Measurements from ENCODE around the gene EGFL8. TPM values are rescaled to one million over a fixed set of nuclear protein-coding genes. Genes with fewer than 3 reads are reported as not detected.

Gene EGFL8
- total and polyA plus RNA-seq, 2 of the 8 experiments (the other 6 are each of a cell fraction or from before 2014, with no cell fraction given): 5.0 to 9.2 TPM

DNA sequence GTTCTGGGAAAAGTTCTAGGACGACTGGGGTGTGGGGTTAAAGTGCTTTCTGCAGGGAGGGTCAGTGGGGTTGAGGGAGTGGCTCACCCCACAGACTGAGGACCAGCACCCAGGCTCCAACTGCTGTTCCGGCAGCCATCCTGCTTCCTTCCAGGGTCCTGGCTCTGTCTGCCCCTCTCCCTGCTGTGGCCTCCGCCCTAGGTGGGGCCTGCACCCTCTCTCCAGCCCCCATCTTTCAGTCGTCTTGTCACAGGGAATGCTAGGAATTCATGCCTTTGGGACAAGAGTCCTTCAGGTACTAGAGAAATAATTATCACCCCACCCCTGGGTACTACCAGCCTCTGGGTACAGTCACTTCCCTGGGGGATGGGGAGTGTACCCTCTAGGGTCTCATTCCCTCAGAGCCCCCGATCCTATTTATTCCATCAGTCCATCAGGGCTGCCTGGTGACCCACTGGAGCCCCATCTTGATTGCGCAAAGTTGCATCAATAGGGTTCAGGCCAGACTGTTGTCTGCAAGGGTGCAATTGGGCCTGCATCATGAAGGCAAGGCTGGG is 19.8 kb downstream of the EGFL8 start, which contains the start of gene AGER:
Gene AGER (minus strand): TSS at position 170 of the 557 bp plus-strand sequence. CDS start 31 bp downstream, at position 139.
- 84% methylated on average over 6 of the region's 6 CpGs; no CpG with 5 or more reads in 1 of the 2 experiments for WGBS, 2 experiments (ENCODE audit: extremely low coverage in 1 of 2, insufficient coverage in 1 of 2, insufficient read length in 1 of 2, insufficient replicate concordance in 2 of 2, low coverage in 1 of 2, low lambda C conversion rate in 2 of 2, missing lambda C conversion rate in 1 of 2)
- Histone ChIP-seq H2BK15ac (ENCODE audit: low read length) (no peak within 1 kb of the TSS), H2BK5ac (ENCODE audit: low read depth, low read length) (no peak within 1 kb of the TSS), H3K9ac (replicated peaks in 1 of 4; ENCODE audit: extremely low read depth in 1 of 4, low read depth in 3 of 4, low read length in 3 of 4) (no peak within 1 kb of the TSS; a peak in 1 of 7 replicates), H3K23me2 (ENCODE audit: low read depth, low read length) (peaks cover 5% of the 10 kb centered on the region), H4K20me1 (replicated peaks in 1 of 2; ENCODE audit: control insufficient read depth in 1 of 2, insufficient read depth in 2 of 2, low read length in 2 of 2) (peaks cover 0 to 3% of the 10 kb centered on the region in 2 experiments), H3K27ac (ENCODE audit: low read depth, low read length) (no peak within 1 kb of the TSS), H3K4me3 (ENCODE audit: extremely low read depth in 1 of 4, insufficient read depth in 2 of 4, low read depth in 3 of 4, low read length in 4 of 4) (no peak within 1 kb of the TSS), H3K79me1 (ENCODE audit: low read depth, low read length) (peaks cover 2% of the 10 kb centered on the region), H3K36me3 (ENCODE audit: control insufficient read depth in 2 of 4, insufficient read depth in 4 of 4, low read length in 3 of 4) (peaks cover 6 to 45% (median 33%) of the 10 kb centered on the region in 4 experiments), H3K4ac (replicated peaks; ENCODE audit: insufficient read length, low read depth, low read length) (no peak within 1 kb of the TSS), H2BK20ac (ENCODE audit: low read length) (no peak within 1 kb of the TSS), H2BK12ac (ENCODE audit: low read depth, low read length) (no peak within 1 kb of the TSS), H3K27me3 (replicated peaks in 1 of 4; ENCODE audit: control insufficient read depth in 3 of 4, extremely low read depth in 1 of 4, insufficient read depth in 3 of 4, low read length in 3 of 4) (no peaks in the 10 kb centered on the region; a peak in 1 of 7 replicates), H3K4me1 (replicated peaks in 1 of 4; ENCODE audit: control insufficient read depth in 3 of 4, insufficient read depth in 4 of 4, low read length in 3 of 4) (peaks cover 0 to 10% (median 2%) of the 10 kb centered on the region in 4 experiments; a peak in 5 of 7 replicates), H2AFZ (ENCODE audit: low read length) (no peak within 1 kb of the TSS), H3K79me2 (ENCODE audit: control insufficient read depth in 1 of 2, insufficient read depth in 2 of 2, low read length in 2 of 2) (peaks cover 0 to 14% of the 10 kb centered on the region in 2 experiments; a peak in 2 of 4 replicates), H3K56ac (replicated peaks; ENCODE audit: insufficient read length, low read depth, low read length) (no peak within 1 kb of the TSS), H4K5ac (ENCODE audit: insufficient read length, low read depth, low read length) (no peak within 1 kb of the TSS), H2AK5ac (ENCODE audit: low read depth, low read length) (no peak within 1 kb of the TSS), H4K91ac (replicated peaks; ENCODE audit: insufficient read length, low read length) (no peak within 1 kb of the TSS), H3K14ac (ENCODE audit: insufficient read length) (no peak within 1 kb of the TSS), H3K18ac (ENCODE audit: extremely low read depth, low read length) (no peak within 1 kb of the TSS), H3K23ac (ENCODE audit: insufficient read length) (no peak within 1 kb of the TSS), H2BK120ac (replicated peaks; ENCODE audit: low read depth, low read length) (no peak within 1 kb of the TSS), H4K8ac (ENCODE audit: extremely low read depth, insufficient read depth, low read length) (peak within 1 kb of the TSS; percentile 42; the same call in 1 of the 2 replicates), H3K9me3 (ENCODE audit: insufficient read depth in 2 of 2, low read depth in 1 of 2, low read length in 1 of 2) (no peaks in the 10 kb centered on the region), H3K4me2 (ENCODE audit: insufficient read depth in 1 of 2, low read depth in 2 of 2, low read length in 2 of 2) (no peak within 1 kb of the TSS)
- ChIA-PET CTCF (ENCODE audit: partially characterized antibody) (no interaction called here), POLR2A (ENCODE audit: partially characterized antibody) (no interaction called here)
- TF ChIP-seq BRCA1 (IDR thresholded peaks at IDR 0.05; ENCODE audit: low read depth, low read length): no peak
- TF ChIP-seq TBP (IDR thresholded peaks at IDR 0.05; ENCODE audit: low read depth, low read length): no peak
- TF ChIP-seq TAF1 (IDR thresholded peaks at IDR 0.05; ENCODE audit: low read depth, low read length): no peak
- peak in 1 of 2 experiments; percentile 53; a peak in 1 of 3 replicates for TF ChIP-seq POLR2A (IDR thresholded peaks at IDR 0.05; ENCODE audit: control extremely low read depth in 1 of 2, low read depth in 2 of 2, low read length in 2 of 2)
- no peak for TF ChIP-seq SIN3A (conservative IDR thresholded peaks at IDR 0.05 in 1 of 2, IDR thresholded peaks at IDR 0.05 in 1 of 2; ENCODE audit: low read depth in 1 of 2, low read length in 2 of 2)
- TF ChIP-seq, protein P1, sequence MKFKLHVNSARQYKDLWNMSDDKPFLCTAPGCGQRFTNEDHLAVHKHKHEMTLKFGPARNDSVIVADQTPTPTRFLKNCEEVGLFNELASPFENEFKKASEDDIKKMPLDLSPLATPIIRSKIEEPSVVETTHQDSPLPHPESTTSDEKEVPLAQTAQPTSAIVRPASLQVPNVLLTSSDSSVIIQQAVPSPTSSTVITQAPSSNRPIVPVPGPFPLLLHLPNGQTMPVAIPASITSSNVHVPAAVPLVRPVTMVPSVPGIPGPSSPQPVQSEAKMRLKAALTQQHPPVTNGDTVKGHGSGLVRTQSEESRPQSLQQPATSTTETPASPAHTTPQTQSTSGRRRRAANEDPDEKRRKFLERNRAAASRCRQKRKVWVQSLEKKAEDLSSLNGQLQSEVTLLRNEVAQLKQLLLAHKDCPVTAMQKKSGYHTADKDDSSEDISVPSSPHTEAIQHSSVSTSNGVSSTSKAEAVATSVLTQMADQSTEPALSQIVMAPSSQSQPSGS (IDR thresholded peaks at IDR 0.05; ENCODE audit: low read length): no peak
- TF ChIP-seq BCL11A (IDR thresholded peaks at IDR 0.05; ENCODE audit: low read depth in 2 of 2, low read length in 2 of 2): no peak
- no peak for TF ChIP-seq TCF12 (IDR thresholded peaks at IDR 0.05; ENCODE audit: low read depth, low read length)
- no peak for TF ChIP-seq GTF2F1 (IDR thresholded peaks at IDR 0.05; ENCODE audit: borderline replicate concordance, low read depth, low read length)
- 0 out of 2 replicates have a peak, but pooled peaks have one; percentile 40 for TF ChIP-seq CEBPB (IDR thresholded peaks at IDR 0.05; ENCODE audit: low read depth, low read length)
- TF ChIP-seq JUN (IDR thresholded peaks at IDR 0.05; ENCODE audit: low read depth, low read length): no peak
- DNase-seq (ENCODE audit: low read depth in 1 of 2, low spot score in 2 of 2) (no peak), FAIRE-seq (no peak)

Data from H1 (cell line).